K562 (cell line): Measurements from ENCODE around the gene ELAVL3. TPM values are rescaled to one million over a fixed set of nuclear protein-coding genes. Genes with fewer than 3 reads are reported as not detected.
A peak's percentile ranks its signal among the peaks of the same experiment; 100 is the strongest.

ENCODE experiments used
- ATF2 ChIP-seq: sonication (generic); formaldehyde crosslinking; IDR thresholded peaks from 2 replicates; pipeline ENCODE4 v1.8.1; 2022; ENCODE audit warnings: missing genetic modification reagents
- ATF7 ChIP-seq: fragments of 450-650 bp; IDR thresholded peaks from 2 replicates; pipeline ENCODE4 v1.7.1; 2014; ENCODE audit warnings: mild to moderate bottlenecking, moderate library complexity
- BDP1 ChIP-seq: IDR thresholded peaks from 3 replicates; pipeline ENCODE4 v1.6.1; 2011; ENCODE audit not compliant: insufficient read length, insufficient read depth
- BHLHE40 ChIP-seq: IDR thresholded peaks from 2 replicates; pipeline ENCODE4 v1.6.1; 2011; ENCODE audit warnings: low read length, improper control_type of control experiment
- EGR1 ChIP-seq: fragments of 450-650 bp; conservative IDR thresholded peaks from 2 replicates; pipeline ENCODE4 v1.6.1; 2017; ENCODE audit warnings: mild to moderate bottlenecking
- ETV6 ChIP-seq, 3 experiments: fragments of 150-350 bp in 1 of 3; sonication (generic) in 1 of 3; formaldehyde crosslinking in 1 of 3; IDR thresholded peaks; 2 replicates each; pipeline versions ENCODE4 v1.6.1 to v1.8.0; 2014 to 2022; ENCODE audit warnings: borderline replicate concordance in 2 of 3, low read depth in 2 of 3, antibody characterized with exemption in 1 of 3, low read length in 1 of 3, mild to moderate bottlenecking in 1 of 3, missing genetic modification reagents in 1 of 3
- FOXA1 ChIP-seq: fragments of 450-650 bp; IDR thresholded peaks from 2 replicates; pipeline ENCODE4 v1.6.1; 2016; ENCODE audit warnings: mild to moderate bottlenecking, borderline replicate concordance
- HMGN3 ChIP-seq: IDR thresholded peaks from 2 replicates; pipeline ENCODE4 v1.6.1; 2011; ENCODE audit warnings: borderline replicate concordance, low read depth, mild to moderate bottlenecking, mixed read lengths, low read length; ENCODE audit not compliant: insufficient read length; ENCODE audit errors: extremely low read depth
- KAT7 ChIP-seq: sonication (generic); formaldehyde crosslinking; IDR thresholded peaks from 2 replicates; pipeline ENCODE4 v1.8.0; 2022; ENCODE audit warnings: missing genetic modification reagents, mild to moderate bottlenecking, borderline replicate concordance
- LARP7 ChIP-seq: fragments of 450-650 bp; IDR thresholded peaks from 2 replicates; pipeline ENCODE4 v1.6.1; 2016
- NRF1 ChIP-seq, 2 experiments: fragments of 450-650 bp; IDR thresholded peaks in 1 of 2; conservative IDR thresholded peaks in 1 of 2; 2 replicates each; pipeline ENCODE4 v1.6.1; 2014; ENCODE audit warnings: mild to moderate bottlenecking in 2 of 2
- POLR2A ChIP-seq: fragments of 450-650 bp; conservative IDR thresholded peaks from 2 replicates; pipeline ENCODE4 v1.6.1; 2016
- POLR2H ChIP-seq: IDR thresholded peaks from 2 replicates; pipeline ENCODE4 v1.6.1; 2016; ENCODE audit warnings: missing genetic modification characterization, low read depth, mild to moderate bottlenecking, control low read depth, missing compliant biosample characterization, moderate library complexity
- RBM14 ChIP-seq: fragments of 200-400 bp; formaldehyde crosslinking; IDR thresholded peaks from 2 replicates; pipeline ENCODE4 v1.6.1; 2018; ENCODE audit warnings: low read depth, mild to moderate bottlenecking, low read length, moderate library complexity, borderline replicate concordance; ENCODE audit not compliant: insufficient read depth
- RFX7 ChIP-seq: fragments of 250-450 bp; sonication (Bioruptor Pico); IDR thresholded peaks from 2 replicates; pipeline ENCODE4 v1.5.1; 2021; ENCODE audit warnings: mild to moderate bottlenecking
- SP1 ChIP-seq: sonication (generic); formaldehyde crosslinking; IDR thresholded peaks from 2 replicates; pipeline ENCODE4 v1.8.1; 2022; ENCODE audit warnings: mild to moderate bottlenecking, missing genetic modification reagents
- SP2 ChIP-seq: IDR thresholded peaks from 2 replicates; pipeline ENCODE4 v1.6.1; 2011; ENCODE audit warnings: mild to moderate bottlenecking, low read depth, low read length, moderate library complexity; ENCODE audit not compliant: poor library complexity, severe bottlenecking; ENCODE audit errors: extremely low read depth
- TBL1XR1 ChIP-seq, 2 experiments: IDR thresholded peaks; 2 replicates each; pipeline ENCODE4 v1.6.1; 2012; ENCODE audit warnings: improper control_type of control experiment in 2 of 2, low read length in 2 of 2, mild to moderate bottlenecking in 1 of 2
- TCF3 ChIP-seq: sonication (generic); formaldehyde crosslinking; IDR thresholded peaks from 2 replicates; pipeline ENCODE4 v1.4.0; 2020; ENCODE audit warnings: mild to moderate bottlenecking, missing genetic modification reagents
- ZNF12 ChIP-seq: sonication (generic); formaldehyde crosslinking; IDR thresholded peaks from 2 replicates; pipeline ENCODE4 v1.4.0; 2020; ENCODE audit warnings: mild to moderate bottlenecking, missing genetic modification reagents
- ZNF23 ChIP-seq: fragments of 250-450 bp; sonication (Bioruptor Pico); IDR thresholded peaks from 2 replicates; pipeline ENCODE4 v1.4.0; 2020; ENCODE audit warnings: mild to moderate bottlenecking
- ZNF717 ChIP-seq: fragments of 250-450 bp; sonication (Bioruptor Pico); IDR thresholded peaks from 2 replicates; pipeline ENCODE4 v1.5.0; 2021
- ZNF764 ChIP-seq: fragments of 250-450 bp; sonication (Bioruptor Pico); IDR thresholded peaks from 2 replicates; pipeline ENCODE4 v1.4.0; 2020; ENCODE audit warnings: low read depth, mild to moderate bottlenecking, moderate library complexity
- polyA plus RNA-seq, 8 experiments: library from polyadenylated mRNA; depleted of rRNA in 4 of 8; stranded (reverse) in 5 of 8; unstranded in 3 of 8; fragments of >200 nt; fragmentation: Nextera tagmentation in 2 of 8; fragmentation: Illumina TruSeq in 1 of 8; extraction: Ambion mirVana in 2 of 8; extraction: Trizol in 1 of 8; gene quantifications; 2 replicates each; pipeline versions ENCODE4 v1.2.1 to v1.2.3, GENCODE V29; 2011 to 2014; ENCODE audit warnings: inconsistent platforms in 1 of 8, missing spikeins in 1 of 8
- total RNA-seq, 7 experiments: library from RNA; depleted of rRNA in 6 of 7; stranded (reverse); fragments of >200 nt in 6 of 7; fragmentation: Illumina TruSeq in 2 of 7; extraction: Trizol in 2 of 7; gene quantifications; 2 replicates each; pipeline versions ENCODE4 v1.2.1 to v1.2.3, GENCODE V29; 2011 to 2021; ENCODE audit warnings: low replicate concordance in 1 of 7
- TF ChIP-seq, protein P1 (sequence below): fragments of 450-650 bp; formaldehyde crosslinking; IDR thresholded peaks from 2 replicates; pipeline ENCODE4 v1.4.0; 2020; ENCODE audit warnings: mild to moderate bottlenecking, mixed read lengths

Gene ELAVL3
- total and polyA plus RNA-seq, 9 of the 15 experiments (the other 6 are each of a cell fraction or from before 2014, with no cell fraction given): not detected

GRCh38 chr19:11482384-11483050 lies 1.7 kb upstream of the ELAVL3 start (continued):
- TF ChIP-seq, protein P1, sequence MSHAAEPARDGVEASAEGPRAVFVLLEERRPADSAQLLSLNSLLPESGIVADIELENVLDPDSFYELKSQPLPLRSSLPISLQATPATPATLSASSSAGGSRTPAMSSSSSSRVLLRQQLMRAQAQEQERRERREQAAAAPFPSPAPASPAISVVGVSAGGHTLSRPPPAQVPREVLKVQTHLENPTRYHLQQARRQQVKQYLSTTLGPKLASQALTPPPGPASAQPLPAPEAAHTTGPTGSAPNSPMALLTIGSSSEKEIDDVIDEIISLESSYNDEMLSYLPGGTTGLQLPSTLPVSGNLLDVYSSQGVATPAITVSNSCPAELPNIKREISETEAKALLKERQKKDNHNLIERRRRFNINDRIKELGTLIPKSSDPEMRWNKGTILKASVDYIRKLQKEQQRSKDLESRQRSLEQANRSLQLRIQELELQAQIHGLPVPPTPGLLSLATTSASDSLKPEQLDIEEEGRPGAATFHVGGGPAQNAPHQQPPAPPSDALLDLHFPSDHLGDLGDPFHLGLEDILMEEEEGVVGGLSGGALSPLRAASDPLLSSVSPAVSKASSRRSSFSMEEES (CRISPR knock-in tag): peak; percentile 96
- TF ChIP-seq LARP7: no peak
- peak; percentile 87 for TF ChIP-seq EGR1
- TF ChIP-seq HMGN3: peak; percentile 82
- TF ChIP-seq SP1 (CRISPR knock-in tag): peak; percentile 88
- TF ChIP-seq TCF3: no peak
- peak; percentile 38 to 48; a peak in 2 of 4 replicates for TF ChIP-seq NRF1 (conservative IDR thresholded peaks at IDR 0.05 in 1 of 2, IDR thresholded peaks at IDR 0.05 in 1 of 2)
- TF ChIP-seq FOXA1: no peak
- no peak for TF ChIP-seq ZNF717 (CRISPR knock-in tag)
- peak; percentile 100 for TF ChIP-seq BHLHE40
- peak; percentile 97 for TF ChIP-seq KAT7 (CRISPR knock-in tag)
- no peak for TF ChIP-seq ZNF23
- no peak for TF ChIP-seq BDP1
- no peak for TF ChIP-seq POLR2H (tag)
- no peak for TF ChIP-seq RBM14
- no peak for TF ChIP-seq ZNF764 (CRISPR knock-in tag)
- TF ChIP-seq ETV6 (IDR thresholded peaks at IDR 0.05; ENCODE audit: borderline replicate concordance in 1 of 2, low read depth in 2 of 2, low read length in 1 of 2): no peak
- peak; percentile 97; the same call in 1 of the 2 replicates for TF ChIP-seq ETV6 (CRISPR knock-in tag; IDR thresholded peaks at IDR 0.05; ENCODE audit: borderline replicate concordance)
- no peak; the same call in 1 of the 2 replicates for TF ChIP-seq ZNF12 (CRISPR knock-in tag)
- 0 out of 4 replicates have a peak, but pooled peaks of 1 of the 2 experiments have one; percentile 75 for TF ChIP-seq TBL1XR1 (IDR thresholded peaks at IDR 0.05; ENCODE audit: low read length in 2 of 2)
- TF ChIP-seq SP2: no peak
- peak; percentile 81; the same call in 1 of the 2 replicates for TF ChIP-seq ATF2 (CRISPR knock-in tag)
- TF ChIP-seq ATF7: peak; percentile 72
- no peak for TF ChIP-seq RFX7
- peak; percentile 55 for TF ChIP-seq POLR2A
